ENCODE measurements around the gene PDGFA. TPM values are rescaled to one million over a fixed set of nuclear protein-coding genes. Genes with fewer than 3 reads are reported as not detected.
A peak's percentile ranks its signal among the peaks of the same experiment; 100 is the strongest.

Gene PDGFA
- polyA plus RNA-seq, 1 experiment, result 17.4 TPM

DNA sequence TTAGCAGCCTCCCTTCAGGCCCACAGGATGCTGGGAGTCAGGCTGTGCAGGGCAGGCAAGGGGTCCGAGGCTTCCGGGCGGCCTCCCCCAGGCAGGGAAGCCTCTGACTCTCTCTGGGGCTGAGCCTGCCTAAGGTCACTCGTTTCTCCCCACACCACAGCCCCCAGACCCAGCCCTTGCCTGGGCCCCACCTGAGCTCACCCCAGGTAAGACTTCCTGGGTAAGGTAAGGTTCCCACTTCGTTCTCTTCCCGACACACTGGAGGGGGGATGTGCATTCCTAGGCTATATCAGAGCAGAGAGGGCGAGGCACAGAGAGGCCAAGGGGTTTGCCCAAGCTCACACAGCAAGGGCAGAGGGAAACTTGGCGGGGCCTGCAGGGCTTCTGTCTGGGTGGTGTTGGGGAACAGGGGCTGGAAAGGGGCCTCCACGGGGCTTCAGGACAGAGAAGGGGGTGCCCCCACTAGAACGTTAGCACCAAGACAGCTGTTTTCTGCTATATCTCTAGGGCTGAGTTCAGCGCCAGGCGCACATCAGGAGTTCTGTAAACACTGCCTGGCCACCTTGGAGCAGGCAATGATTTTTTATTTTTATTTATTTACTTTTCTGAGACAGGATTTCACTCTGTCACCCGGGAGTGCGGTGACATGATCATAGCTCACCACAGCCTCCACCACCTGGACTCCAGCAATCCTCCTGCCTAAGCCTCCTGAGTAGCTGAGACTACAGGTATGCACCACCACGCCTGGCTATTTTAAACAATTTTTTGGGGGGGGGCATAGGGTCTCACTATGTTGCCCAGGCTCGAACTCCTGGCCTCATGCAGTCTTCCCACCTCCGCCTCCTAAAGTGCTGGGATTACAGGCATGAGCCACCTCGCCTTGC, 24.9 kb upstream of the PDGFA start:
- Histone ChIP-seq H3K27me3 (ENCODE audit: control insufficient read depth, insufficient read depth, low read length) (no peaks in the 10 kb centered on the region), H3K4me3 (ENCODE audit: low read depth, low read length) (no peak overlapping the region), H3K36me3 (ENCODE audit: control insufficient read depth, insufficient read depth, low read length) (no peaks in the 10 kb centered on the region)
- no peak for DNase-seq (ENCODE audit: low read depth)
- TF ChIP-seq CTCF (IDR thresholded peaks at IDR 0.05; ENCODE audit: insufficient read depth, low read depth, low read length), result no peak
- CTCF ChIA-PET, result interaction anchor here (1.7 kb wide), 1 partner anchor 10 kb away, joined by 3 read pairs; no protein-coding TSS in a partner anchor
- POLR2A ChIA-PET, result no interaction called here

DNA sequence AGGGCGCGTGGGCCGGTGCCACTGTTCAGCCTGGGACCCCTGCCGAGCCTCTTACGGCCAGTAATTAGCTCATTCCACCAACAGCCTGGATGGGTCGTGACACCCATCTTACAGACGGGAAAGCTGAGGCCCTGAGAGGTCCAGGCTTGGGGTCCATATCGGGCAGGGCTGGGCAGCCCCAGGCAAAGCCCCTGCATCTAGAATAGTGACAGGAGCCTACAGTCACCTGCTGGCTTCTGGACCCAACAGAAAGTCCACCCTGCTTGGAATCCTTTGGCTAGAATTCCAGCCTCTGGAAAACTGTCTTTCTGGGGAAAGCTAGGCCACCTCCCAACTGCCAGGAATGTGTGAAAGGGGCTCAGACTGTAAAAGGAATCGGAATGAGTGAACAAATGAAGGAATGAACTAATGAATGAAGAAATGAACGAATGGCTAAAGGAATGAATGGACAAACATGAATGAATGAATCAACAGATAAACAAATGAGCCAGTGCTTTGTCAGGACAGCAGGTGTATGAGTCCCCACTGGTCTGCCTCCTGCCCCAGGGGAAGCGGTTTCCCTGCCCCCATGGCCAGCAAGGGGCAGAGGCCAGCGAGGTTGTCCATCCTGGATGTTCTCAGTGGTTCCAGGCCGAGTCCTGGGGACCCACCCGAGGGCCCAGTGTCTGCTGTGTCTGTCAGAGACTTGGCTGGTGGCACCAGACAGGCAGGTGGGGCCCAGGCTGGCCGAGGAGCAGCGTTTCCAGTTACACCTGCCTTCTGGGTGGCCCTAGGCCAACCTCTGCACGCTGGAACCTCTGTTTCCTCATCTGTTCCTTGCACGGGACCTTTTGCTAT, 24.1 kb upstream of the PDGFA start:
- POLR2A ChIA-PET, result no interaction called here
- Histone ChIP-seq H3K27me3 (ENCODE audit: control insufficient read depth, insufficient read depth, low read length) (no peaks in the 10 kb centered on the region), H3K4me3 (ENCODE audit: low read depth, low read length) (no peak overlapping the region), H3K36me3 (ENCODE audit: control insufficient read depth, insufficient read depth, low read length) (no peaks in the 10 kb centered on the region)
- TF ChIP-seq CTCF (IDR thresholded peaks at IDR 0.05; ENCODE audit: insufficient read depth, low read depth, low read length), result no peak
- no peak for DNase-seq (ENCODE audit: low read depth)
- CTCF ChIA-PET, result interaction anchor here (1.2 to 1.7 kb wide), 2 partner anchors 9 to 10 kb away, joined by 3 read pairs; no protein-coding TSS in a partner anchor

DNA sequence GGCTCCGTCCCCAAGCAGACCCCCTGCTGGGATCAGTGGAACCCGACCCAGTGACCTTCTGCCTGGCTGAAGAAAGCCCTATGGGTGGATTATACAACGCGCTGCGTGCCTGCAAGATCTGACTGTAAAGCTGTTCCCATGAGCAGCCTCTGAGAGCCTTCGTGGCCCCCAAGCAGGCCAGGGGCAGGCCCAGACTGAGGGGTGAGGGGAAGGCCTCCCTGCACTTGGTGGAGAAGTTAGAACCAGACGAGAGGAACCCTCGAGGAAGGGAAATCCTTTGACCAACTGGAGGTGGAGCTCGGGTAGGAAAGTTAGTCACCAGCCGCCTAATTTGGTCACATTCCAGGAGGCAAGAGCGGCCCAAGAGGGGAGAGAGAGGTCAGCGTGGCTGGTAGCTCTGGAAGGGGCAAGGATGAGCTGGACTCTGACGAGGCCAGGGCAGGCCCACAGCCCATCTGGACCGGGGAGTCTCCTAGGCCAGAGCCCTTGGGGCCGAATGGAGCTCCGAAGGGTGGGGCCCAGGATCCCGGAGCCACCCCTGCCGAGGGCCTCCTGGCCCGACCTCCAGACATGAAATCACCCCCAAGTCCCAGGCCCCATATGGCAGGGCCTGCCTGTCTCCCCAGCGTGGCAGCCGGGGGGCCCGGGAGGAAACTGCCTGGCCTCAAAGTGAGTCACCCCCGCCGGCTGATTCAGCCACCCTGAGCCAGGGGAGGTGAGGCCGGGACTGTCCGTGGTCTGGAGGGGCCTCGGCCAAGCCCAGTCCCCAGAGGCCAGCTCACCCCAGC, 23.3 kb upstream of the PDGFA start:
- peak; percentile 84 for DNase-seq (ENCODE audit: low read depth)
- ChIA-PET POLR2A (no interaction called here), CTCF (interaction anchor here (0.6 to 1.7 kb wide), 4 partner anchors 10 to 54 kb away, joined by 3 read pairs; no protein-coding TSS in a partner anchor)
- no peak for TF ChIP-seq CTCF (IDR thresholded peaks at IDR 0.05; ENCODE audit: insufficient read depth, low read depth, low read length)
- H3K4me3 ChIP-seq (ENCODE audit: low read depth, low read length), result no peak overlapping the region
- H3K36me3 ChIP-seq (ENCODE audit: control insufficient read depth, insufficient read depth, low read length), result no peaks in the 10 kb centered on the region
- no peaks in the 10 kb centered on the region for H3K27me3 ChIP-seq (ENCODE audit: control insufficient read depth, insufficient read depth, low read length)

- H3K36me3 ChIP-seq (ENCODE audit: control insufficient read depth, insufficient read depth, low read length), result no peaks in the 10 kb centered on the region
- DNase-seq (ENCODE audit: low read depth), result no peak
- no peak overlapping the region for H3K4me3 ChIP-seq (ENCODE audit: low read depth, low read length)
- POLR2A ChIA-PET, result no interaction called here
- CTCF ChIA-PET, result interaction anchor here (0.6 to 1.2 kb wide), 5 partner anchors 11 to 209 kb away, joined by 3 read pairs; no protein-coding TSS in a partner anchor
- TF ChIP-seq CTCF (IDR thresholded peaks at IDR 0.05; ENCODE audit: insufficient read depth, low read depth, low read length), result no peak
- H3K27me3 ChIP-seq (ENCODE audit: control insufficient read depth, insufficient read depth, low read length), result no peaks in the 10 kb centered on the region
Observed at GRCh38 chr7:542131-542712, 22.6 kb upstream of the PDGFA start.

All from BJ (cell line).